ENCODE measurements around the gene TP53INP2.

The TP53INP2 gene

DNA sequence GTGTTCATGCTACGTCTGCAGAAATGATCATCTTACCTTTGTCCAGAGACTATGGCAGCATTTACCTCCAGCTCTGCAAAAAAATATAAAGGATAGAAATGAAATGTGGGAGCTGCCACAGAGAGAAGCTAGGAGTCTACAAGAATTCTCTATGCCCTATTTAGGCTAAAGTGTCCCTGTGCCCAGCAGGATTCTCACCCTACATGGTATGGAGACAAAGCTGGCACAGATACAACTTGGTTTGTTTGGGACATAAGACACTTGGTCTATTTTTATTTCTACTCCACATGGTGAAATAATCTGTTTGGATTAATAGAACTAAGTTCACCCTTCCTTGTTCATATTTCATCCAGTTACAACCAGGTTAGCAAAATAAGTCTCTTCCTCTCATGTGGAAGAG lies 28.4 kb downstream of the TP53INP2 start:
- DNase-seq, result no peak

DNA sequence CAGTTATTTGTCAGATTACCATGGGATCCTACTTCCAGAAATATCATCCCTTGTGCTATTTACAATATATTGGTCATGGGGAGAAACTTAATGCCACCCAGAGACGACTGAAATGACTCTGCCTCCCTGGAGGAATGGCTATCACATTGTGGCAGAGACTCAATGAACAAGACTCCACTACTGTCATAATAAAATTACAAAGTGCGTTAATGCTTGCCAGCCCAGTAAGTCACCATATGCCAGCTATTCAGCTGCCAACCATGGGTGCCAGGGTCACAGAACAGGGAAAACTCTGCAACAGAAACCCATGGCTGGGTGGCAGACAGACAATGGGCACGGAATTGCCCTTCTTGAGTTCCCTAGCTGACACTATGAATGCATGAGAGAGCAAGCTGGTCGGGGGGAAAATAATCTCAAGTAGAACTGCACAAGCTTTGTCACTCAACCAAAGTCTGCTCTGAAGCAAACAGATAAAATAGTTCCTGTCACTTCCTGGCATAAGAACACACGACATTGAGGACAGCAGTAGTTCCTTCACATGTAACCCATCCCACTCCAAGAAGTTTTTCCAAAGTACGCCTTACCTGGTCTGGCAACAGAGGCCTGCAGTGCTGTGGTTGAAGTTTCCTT lies 32.1 kb downstream of the TP53INP2 start:
- no peak for DNase-seq

DNA sequence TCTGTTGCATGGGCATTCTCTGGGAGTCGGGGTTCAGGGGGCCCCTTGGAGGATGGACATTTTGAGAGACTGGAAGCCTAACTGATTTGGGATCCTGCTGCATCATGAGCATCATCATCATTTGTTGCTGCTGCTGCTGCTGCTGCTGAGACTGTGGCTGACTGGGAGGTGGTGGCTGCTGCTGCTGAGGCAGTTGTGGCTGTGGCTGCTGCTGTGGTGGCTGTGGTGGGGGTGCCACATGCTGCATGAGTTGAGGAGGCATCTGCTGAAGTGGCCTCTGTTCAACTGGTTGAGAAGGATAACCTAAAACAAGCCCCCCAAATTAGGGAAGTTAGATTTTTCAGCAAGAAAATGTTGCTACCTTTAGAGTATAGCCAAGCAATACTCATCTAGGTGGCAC lies 38.9 kb downstream of the TP53INP2 start:
- DNase-seq, result no peak

DNA sequence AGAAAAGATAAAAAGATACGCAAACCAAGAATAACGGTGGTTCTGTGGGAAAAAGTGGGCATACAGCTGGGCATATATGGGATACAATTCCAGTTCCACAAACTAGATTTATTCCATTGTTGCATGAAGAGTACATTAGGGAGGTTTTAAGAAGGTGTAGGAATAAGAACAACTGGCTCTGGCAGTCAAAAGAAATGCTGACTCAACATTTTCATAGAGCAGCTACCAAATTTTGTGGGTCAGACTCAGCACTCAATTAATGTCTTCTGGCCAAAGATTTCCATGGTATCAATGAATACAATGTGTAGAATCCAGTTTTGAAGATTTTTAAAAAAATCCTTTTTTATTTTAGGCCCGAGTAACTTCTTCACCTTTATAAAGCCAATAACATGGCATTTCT lies 40.2 kb downstream of the TP53INP2 start:
- DNase-seq, result no peak

DNA sequence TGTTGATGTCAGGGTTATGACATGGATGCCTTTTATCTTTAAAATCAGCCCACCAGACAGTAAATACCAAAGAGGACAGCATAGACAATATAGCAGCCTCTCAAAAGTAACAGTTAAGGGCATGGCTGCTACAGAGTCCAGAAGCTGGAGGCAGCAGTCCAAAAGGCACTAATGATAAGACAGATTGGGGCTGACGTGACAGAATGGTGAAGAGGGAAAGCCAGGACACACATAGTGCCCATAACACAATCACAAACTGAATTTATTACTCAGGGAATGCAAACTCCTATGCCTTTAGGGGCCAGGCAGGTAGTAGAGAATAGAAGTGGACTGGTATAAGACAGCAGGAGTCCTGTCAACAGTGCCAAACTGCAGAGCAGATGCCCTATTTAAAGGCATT lies 40.7 kb downstream of the TP53INP2 start:
- no peak for DNase-seq

DNA sequence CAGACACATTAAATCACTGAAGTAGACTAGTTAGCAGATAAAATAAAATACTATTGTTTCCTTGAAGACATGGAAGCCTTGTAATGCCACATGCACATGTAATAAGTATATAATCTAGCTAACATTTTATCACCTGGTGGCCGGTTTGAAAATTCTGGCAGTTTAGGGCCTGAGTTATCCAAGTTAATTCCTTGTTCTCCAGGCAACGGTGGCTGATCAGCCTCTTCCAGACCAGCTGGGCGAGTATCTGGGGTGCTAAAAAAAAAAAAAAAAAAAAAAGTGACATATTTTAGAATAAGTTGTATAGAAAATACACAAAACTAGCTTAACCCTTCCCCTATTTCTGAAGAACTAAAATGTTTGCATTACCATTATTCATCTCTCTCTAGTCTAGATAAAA lies 42.5 kb downstream of the TP53INP2 start:
- DNase-seq, result no peak

DNA sequence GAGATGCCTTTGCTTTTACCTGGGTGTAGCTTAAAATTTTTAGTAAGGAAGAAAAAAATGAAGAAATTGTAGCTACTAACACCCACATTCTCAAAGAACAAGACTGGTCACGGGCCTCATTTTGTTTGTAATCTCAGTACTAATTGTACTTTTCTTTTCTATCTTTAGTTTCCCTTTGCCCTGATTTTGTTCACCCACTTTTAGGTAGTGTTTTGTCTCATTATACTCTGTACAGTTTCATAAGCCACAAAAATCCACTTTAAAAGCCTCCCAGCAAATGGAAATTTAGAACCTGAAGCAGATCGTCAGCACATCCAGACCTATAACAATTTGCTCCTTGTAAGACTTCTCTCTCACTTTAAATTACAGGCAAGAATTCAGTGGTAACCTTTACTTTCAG lies 43.3 kb downstream of the TP53INP2 start:
- no peak for DNase-seq

DNA sequence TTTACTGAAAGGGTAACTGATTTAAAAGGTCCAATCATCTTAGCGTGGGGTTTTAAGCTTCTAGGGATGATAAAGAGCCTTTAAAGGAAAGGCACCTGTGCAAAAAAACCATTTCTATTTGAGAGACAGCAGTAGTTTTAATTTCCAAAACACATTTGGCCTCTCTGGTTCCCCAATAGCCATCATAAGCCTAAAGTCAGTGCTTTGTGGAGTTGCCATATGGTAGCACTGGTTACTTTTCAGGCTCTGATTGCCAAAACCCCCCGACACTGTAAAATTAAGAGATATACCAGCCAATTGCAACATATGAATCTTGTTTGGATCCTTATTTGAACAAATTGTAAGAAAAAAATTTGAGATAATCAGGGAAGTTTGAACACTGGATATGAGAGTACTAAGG lies 44.6 kb downstream of the TP53INP2 start:
- DNase-seq, result no peak

DNA sequence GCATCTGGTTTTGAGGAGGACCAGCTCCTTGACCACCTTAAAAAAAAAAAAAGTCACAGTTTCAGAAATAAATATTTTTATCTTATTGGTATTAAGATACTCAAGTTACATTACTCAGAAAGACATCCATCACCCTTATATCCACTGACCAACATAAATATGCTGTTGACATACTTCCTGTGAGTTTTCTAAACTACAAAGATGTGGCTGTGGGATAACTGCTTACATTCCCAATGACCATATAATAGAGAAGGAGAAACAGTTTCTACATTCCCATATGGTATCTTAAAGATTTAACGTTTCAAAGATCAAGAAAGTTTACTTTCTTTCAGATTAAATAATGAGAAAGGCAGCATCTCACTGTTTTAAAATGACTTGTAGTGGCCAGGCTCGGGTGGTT lies 46.3 kb downstream of the TP53INP2 start:
- no peak for DNase-seq

DNA sequence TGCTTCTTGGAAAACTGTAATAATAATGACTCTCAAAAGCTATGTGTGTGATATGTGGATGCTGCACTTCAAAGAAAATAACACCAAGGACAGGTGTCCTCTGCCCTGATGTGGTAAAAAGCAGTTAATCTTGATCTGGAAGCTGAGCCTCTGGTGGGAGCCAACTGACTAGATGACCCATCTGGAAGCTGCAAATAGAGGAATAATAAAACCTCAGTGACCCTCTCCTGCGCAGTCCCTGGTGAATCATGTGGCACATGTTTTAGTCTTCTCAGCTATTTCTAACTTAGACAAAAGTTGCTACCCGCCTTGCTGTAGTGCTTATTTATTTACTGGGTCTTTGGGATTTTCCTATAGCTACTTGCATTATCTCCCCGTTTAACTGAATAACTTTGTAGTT lies 47.3 kb downstream of the TP53INP2 start:
- no peak for DNase-seq

DNA sequence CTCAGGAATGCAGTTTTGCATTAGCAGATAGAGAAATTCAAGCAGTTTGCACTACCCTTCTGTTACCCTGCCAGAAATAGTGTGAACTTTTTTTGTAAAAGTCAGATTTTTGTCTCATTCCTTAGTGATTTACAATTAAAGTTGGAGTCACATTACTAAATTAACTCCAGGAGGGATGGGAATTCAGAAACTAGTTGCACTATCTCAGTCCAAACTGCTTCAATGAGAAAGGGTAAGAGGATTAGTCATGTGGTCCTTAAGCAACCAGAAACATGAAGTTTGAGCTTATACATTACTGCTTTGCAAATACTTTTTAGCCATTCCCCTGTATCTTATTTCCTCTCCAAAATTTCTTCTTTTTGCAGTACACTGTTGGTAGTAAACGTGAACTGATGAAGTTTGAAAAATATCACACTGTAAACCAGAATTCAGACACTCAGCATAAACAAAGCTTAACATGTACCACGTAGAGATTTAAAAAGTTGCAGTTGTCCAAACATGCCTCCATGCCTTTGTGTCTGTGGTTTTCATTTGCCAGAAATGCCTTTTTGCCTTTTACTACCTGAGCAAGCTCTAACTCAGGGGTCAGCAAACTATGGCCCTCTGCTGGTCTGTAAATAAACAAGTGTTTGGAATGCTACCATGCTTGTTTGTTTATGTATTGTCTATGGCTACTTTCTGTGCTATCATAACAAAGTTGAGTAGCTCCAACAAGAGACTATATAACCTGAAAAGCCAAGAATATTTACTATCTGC lies 49.7 kb downstream of the TP53INP2 start:
- no peak for DNase-seq

DNA sequence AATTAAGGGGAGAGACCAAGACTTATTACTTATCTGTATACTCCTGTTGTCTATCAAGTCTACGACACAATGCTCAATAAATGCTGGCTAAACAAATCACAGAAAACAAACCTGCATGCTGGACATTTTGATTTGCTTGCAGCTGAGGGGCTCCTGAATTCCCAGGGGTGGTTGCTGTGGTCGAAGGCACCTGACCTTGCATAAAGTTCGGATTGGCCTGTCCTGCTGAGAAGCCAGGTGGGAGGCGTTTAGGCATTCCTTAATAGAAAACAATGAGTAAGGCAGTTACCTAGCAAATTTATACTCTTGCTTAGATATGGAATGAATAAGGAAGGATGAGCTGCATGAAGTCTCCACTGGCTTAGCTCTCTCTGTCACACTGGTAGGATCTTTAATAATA lies 50.5 kb downstream of the TP53INP2 start:
- no peak for DNase-seq

DNA sequence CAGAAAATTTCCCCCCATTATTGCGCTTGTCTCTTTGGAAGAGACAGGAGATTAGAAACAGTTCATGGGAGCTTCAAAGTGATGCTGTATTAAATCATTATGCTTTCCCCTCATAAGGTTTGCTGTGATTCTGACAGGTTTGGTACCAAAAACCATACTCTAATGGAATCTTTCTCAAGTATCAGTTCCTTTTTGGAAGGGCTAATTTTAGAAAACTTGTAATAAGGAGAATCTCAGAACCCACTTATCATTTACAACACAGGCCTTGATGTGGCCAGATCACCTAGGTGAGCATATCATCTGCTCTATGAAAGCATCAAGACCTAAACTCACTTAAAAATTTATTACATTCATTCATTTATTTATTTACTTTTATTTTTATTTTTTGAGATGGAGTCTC lies 51.2 kb downstream of the TP53INP2 start:
- no peak for DNase-seq

DNA sequence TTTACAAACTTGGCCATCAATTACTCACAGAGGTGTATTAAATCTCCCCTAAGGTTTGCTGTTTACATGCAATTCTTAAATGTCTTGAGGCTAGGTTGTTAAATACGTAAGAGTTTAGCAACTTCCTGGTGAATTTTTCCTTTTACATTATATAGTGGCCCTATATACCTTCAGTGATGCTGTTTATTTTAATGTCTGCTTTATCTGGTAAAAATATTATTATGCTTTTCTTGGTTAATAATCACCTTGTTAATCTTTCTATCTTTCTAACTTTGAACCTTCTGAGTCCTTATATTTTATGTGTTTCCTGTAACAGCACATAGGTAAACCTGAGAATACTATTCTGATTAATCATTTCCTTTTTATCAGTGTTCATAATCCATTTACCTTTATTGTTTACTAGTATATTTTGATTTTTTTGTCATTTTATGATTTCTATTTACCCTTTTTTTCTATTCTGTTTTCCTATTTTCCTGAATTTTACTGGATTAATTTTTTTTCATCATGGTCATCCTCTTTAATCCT lies 57.9 kb downstream of the TP53INP2 start:
- DNase-seq, result no peak
